ENCODE measurements around the gene PAPPA.

The PAPPA gene

DNA sequence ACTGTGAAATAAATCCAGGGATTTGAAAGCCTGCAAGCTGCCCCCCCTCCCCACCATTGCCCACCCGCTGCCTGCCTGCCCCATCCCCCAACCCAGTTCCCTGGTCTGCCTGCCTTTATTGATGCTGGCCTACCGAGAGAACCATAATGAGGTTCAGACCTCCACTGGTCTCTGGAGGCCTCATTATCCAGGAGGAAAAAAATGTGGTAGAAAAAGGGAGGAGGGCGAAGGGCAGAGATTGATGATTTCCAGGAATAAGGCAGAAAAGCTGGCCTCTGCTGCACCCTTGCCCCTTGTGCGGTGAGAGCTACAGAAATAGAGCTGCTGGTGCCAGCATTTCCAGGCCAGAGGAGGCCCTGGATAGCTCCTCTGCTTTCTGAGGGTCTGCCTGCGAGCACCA, 216.1 kb downstream of the PAPPA start:
- CTCF ChIA-PET = interaction anchor here (1.2 kb wide), 1 partner anchor 11 kb away, joined by 3 read pairs; no protein-coding TSS in a partner anchor
- no peak for TF ChIP-seq CTCF (IDR thresholded peaks at IDR 0.05; ENCODE audit: control extremely low read depth, extremely low read depth, low read depth, missing control alignments)
- DNase-seq (ENCODE audit: extremely low spot score) = no peak
- POLR2A ChIA-PET = no interaction called here

DNA sequence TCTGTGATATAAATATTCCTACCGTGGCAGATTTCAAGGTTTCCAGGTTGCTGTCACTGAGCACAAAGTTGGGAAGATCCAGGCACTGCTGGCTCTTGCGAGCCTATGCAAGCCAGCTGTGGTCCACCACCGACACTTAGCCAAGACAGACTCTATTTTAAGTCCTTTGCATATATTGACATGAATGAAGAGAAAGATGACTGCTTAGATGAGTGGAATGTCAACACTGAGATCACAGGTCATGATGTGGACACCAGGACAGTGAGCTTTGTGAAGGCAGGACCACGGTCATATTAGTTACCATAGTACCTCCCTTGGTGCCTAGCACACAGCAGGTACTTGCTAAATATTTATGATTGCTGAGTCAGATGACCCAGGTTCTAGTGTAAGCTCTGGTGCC, 217.0 kb downstream of the PAPPA start:
- no peak for DNase-seq (ENCODE audit: extremely low spot score)

GRCh38 chr9:116372081-116372673, 218.6 kb downstream of the PAPPA start:
- ChIA-PET CTCF (interaction anchor here (1.3 kb wide), 1 partner anchor 24 kb away, joined by 3 read pairs; no protein-coding TSS in a partner anchor), POLR2A (no interaction called here)
- DNase-seq (ENCODE audit: extremely low spot score) = no peak
- no peak for TF ChIP-seq CTCF (IDR thresholded peaks at IDR 0.05; ENCODE audit: control extremely low read depth, extremely low read depth, low read depth, missing control alignments)

More for the DNA sequence above, 217.0 kb downstream of the PAPPA start:
- POLR2A ChIA-PET = no interaction called here
- CTCF ChIA-PET = interaction anchor here (1.1 kb wide), 1 partner anchor 9 kb away, joined by 5 read pairs; no protein-coding TSS in a partner anchor
- TF ChIP-seq CTCF (IDR thresholded peaks at IDR 0.05; ENCODE audit: control extremely low read depth, extremely low read depth, low read depth, missing control alignments) = no peak

DNA sequence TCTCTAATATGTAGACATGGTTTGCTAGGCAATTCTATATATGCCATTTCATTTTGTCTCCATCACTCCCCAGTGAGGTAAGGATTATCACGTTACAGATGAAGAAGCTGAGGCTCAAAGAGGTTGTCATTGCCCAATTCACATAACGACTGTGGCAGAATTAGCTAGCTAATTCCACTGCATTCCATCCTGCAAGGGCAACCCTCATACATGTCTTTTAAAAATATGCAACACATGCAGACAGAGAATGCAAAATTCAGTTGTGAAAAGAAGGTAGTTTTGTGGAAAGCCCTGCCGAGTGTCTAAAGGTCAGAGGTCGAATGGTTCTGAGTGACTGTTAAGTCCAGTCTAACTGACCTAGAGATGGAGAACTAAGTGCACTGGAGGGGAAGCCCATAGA, 219.2 kb downstream of the PAPPA start:
- TF ChIP-seq CTCF (IDR thresholded peaks at IDR 0.05; ENCODE audit: control extremely low read depth, extremely low read depth, low read depth, missing control alignments) = no peak
- DNase-seq (ENCODE audit: extremely low spot score) = no peak
- POLR2A ChIA-PET = no interaction called here
- CTCF ChIA-PET = interaction anchor here (1.3 kb wide), 1 partner anchor 23 kb away, joined by 3 read pairs; no protein-coding TSS in a partner anchor

- POLR2A ChIA-PET = no interaction called here
- CTCF ChIA-PET = interaction anchor here (1.0 kb wide), 1 partner anchor 8 kb away, joined by 3 read pairs; no protein-coding TSS in a partner anchor
- no peak for TF ChIP-seq CTCF (IDR thresholded peaks at IDR 0.05; ENCODE audit: control extremely low read depth, extremely low read depth, low read depth, missing control alignments)
- no peak for DNase-seq (ENCODE audit: extremely low spot score)
These were observed 223.7 kb downstream of the PAPPA start for GRCh38 chr9:116377179-116377798.

DNA sequence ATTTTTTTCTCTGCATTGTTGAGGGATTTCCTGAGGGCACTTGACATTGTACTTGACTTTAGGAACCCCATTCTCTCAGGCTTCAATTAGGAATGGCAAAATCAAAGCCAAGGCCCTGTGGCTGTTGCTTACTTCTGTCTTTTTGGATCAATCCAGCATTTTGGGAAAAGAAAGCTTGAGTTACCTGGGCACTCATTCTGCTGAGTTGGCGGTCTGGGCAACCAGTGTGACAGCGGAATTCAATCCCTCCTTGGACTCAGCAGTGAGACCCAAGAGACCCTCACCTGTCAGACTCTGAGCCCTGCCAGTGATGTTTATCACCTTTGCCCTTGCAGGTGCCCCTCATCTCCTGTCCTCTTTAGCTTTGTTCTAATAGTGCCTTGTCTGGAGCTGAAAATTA, 225.3 kb downstream of the PAPPA start:
- no peak for TF ChIP-seq CTCF (IDR thresholded peaks at IDR 0.05; ENCODE audit: control extremely low read depth, extremely low read depth, low read depth, missing control alignments)
- DNase-seq (ENCODE audit: extremely low spot score) = no peak
- ChIA-PET CTCF (interaction anchor here (0.8 to 2.0 kb wide), 3 partner anchors 14 to 22 kb away, joined by 3 to 8 read pairs (median 3); no protein-coding TSS in a partner anchor), POLR2A (no interaction called here)

Measured in GM10248 (cell line).